Measurements from ENCODE around the gene PKD2L1.

PKD2L1 gene

DNA sequence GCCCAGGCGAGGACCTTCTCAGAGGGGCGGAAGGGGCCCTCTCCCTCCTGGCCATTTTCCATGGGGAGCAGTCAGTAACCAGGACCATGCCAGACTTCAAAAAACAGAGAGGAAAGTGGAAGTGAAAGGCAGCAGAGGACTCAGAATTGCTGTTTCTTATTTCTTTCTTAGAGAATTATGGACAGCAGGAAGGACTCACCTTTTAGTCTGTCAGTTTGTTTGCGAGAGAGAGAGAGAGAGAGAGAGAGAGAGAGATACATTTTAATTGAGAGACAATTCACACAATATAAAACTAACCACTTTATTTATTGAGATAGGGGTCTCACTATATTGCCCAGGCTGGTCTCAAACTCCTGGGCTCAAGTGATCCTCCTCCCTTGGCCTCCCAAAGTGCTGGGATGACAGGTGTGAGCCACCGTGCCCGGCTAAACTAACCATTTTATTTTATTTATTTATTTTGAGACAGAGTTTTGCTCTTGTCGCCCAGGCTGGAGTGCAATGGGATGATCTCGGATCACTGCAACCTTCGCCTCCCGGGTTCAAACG is 41.5 kb upstream of the PKD2L1 start:
- Histone ChIP-seq H2BK15ac (ENCODE audit: low read length) (no peak overlapping the region), H4K8ac (ENCODE audit: low read depth, low read length) (no peak overlapping the region), H3K14ac (ENCODE audit: low read length) (no peak overlapping the region), H3K27me3 (ENCODE audit: control insufficient read depth in 3 of 3, insufficient read depth in 3 of 3, low read depth in 1 of 3, low read length in 3 of 3) (no peaks in the 10 kb centered on the region), H3K18ac (ENCODE audit: low read length) (peak overlapping the region; percentile 85), H3K4me1 (ENCODE audit: control insufficient read depth in 2 of 2, insufficient read depth in 1 of 2, low read depth in 1 of 2, low read length in 2 of 2) (peaks cover 12 to 22% of the 10 kb centered on the region in 2 donors), H3K9me3 (replicated peaks in 1 of 2; ENCODE audit: control insufficient read depth in 2 of 2, insufficient read depth in 1 of 2, low read depth in 1 of 2, low read length in 2 of 2) (no peaks in the 10 kb centered on the region), H3K36me3 (replicated peaks in 1 of 2; ENCODE audit: control insufficient read depth in 2 of 2, insufficient read depth in 2 of 2, low read length in 2 of 2) (no peaks in the 10 kb centered on the region), H2AK5ac (ENCODE audit: low read depth, low read length) (no peak overlapping the region), H2AFZ (ENCODE audit: low read length) (peak overlapping the region; percentile 70), H3K4me3 (ENCODE audit: low read length in 2 of 2) (no peak overlapping the region), H3K4me2 (ENCODE audit: insufficient read depth, low read length, poor library complexity, severe bottlenecking) (peak overlapping the region; percentile 2), H3K79me1 (ENCODE audit: low read depth, low read length) (no peaks in the 10 kb centered on the region), H2BK12ac (ENCODE audit: low read length) (no peak overlapping the region), H4K91ac (ENCODE audit: low read depth, low read length, poor library complexity) (no peak overlapping the region), H3K4ac (ENCODE audit: low read length) (no peak overlapping the region), H2BK120ac (ENCODE audit: low read depth, low read length) (no peak overlapping the region), H2BK5ac (ENCODE audit: low read length) (no peak overlapping the region), H3K9ac (ENCODE audit: low read depth, low read length, poor library complexity) (no peak overlapping the region), H3K27ac (replicated peaks; ENCODE audit: low read length) (peak overlapping the region; percentile 82), H3K23ac (ENCODE audit: low read depth, low read length, poor library complexity) (no peak overlapping the region)
- no CpG with 5 or more reads among the region's 10 CpGs for WGBS, 2 donors (ENCODE audit: extremely low coverage in 2 of 2, insufficient read length in 2 of 2, insufficient replicate concordance in 1 of 2)
- DNase-seq (ENCODE audit: low spot score), result no peak

GRCh38 chr10:100370714-100371481 is 40.9 kb upstream of the PKD2L1 start:
- no CpG with 5 or more reads among the region's 12 CpGs for WGBS, 2 donors (ENCODE audit: extremely low coverage in 2 of 2, insufficient read length in 2 of 2, insufficient replicate concordance in 1 of 2)
- Histone ChIP-seq H3K4ac (ENCODE audit: low read length) (no peak overlapping the region), H3K9ac (ENCODE audit: low read depth, low read length, poor library complexity) (no peak overlapping the region), H3K4me1 (ENCODE audit: control insufficient read depth in 2 of 2, insufficient read depth in 1 of 2, low read depth in 1 of 2, low read length in 2 of 2) (peaks cover 12 to 22% of the 10 kb centered on the region in 2 donors), H3K14ac (ENCODE audit: low read length) (no peak overlapping the region), H2BK5ac (ENCODE audit: low read length) (no peak overlapping the region), H3K79me1 (ENCODE audit: low read depth, low read length) (no peaks in the 10 kb centered on the region), H2AK5ac (ENCODE audit: low read depth, low read length) (no peak overlapping the region), H3K27ac (replicated peaks; ENCODE audit: low read length) (peak overlapping the region; percentile 82), H3K36me3 (replicated peaks in 1 of 2; ENCODE audit: control insufficient read depth in 2 of 2, insufficient read depth in 2 of 2, low read length in 2 of 2) (no peaks in the 10 kb centered on the region), H3K18ac (ENCODE audit: low read length) (peak overlapping the region; percentile 85), H3K27me3 (ENCODE audit: control insufficient read depth in 3 of 3, insufficient read depth in 3 of 3, low read depth in 1 of 3, low read length in 3 of 3) (no peaks in the 10 kb centered on the region), H2BK12ac (ENCODE audit: low read length) (no peak overlapping the region), H4K91ac (ENCODE audit: low read depth, low read length, poor library complexity) (no peak overlapping the region), H3K4me2 (ENCODE audit: insufficient read depth, low read length, poor library complexity, severe bottlenecking) (no peak overlapping the region), H2BK120ac (ENCODE audit: low read depth, low read length) (no peak overlapping the region), H2AFZ (ENCODE audit: low read length) (peak overlapping the region; percentile 70), H3K9me3 (replicated peaks in 1 of 2; ENCODE audit: control insufficient read depth in 2 of 2, insufficient read depth in 1 of 2, low read depth in 1 of 2, low read length in 2 of 2) (no peaks in the 10 kb centered on the region), H2BK15ac (ENCODE audit: low read length) (no peak overlapping the region), H3K4me3 (ENCODE audit: low read length in 2 of 2) (no peak overlapping the region), H3K23ac (ENCODE audit: low read depth, low read length, poor library complexity) (no peak overlapping the region), H4K8ac (ENCODE audit: low read depth, low read length) (no peak overlapping the region)
- DNase-seq (ENCODE audit: low spot score), result peak; percentile 52

GRCh38 chr10:100368721-100369120 is 38.7 kb upstream of the PKD2L1 start:
- Histone ChIP-seq H3K9ac (ENCODE audit: low read depth, low read length, poor library complexity) (no peak overlapping the region), H3K4me3 (ENCODE audit: low read length in 2 of 2) (no peak overlapping the region), H3K23ac (ENCODE audit: low read depth, low read length, poor library complexity) (no peak overlapping the region), H3K9me3 (replicated peaks in 1 of 2; ENCODE audit: control insufficient read depth in 2 of 2, insufficient read depth in 1 of 2, low read depth in 1 of 2, low read length in 2 of 2) (no peaks in the 10 kb centered on the region), H2BK15ac (ENCODE audit: low read length) (no peak overlapping the region), H3K4me2 (ENCODE audit: insufficient read depth, low read length, poor library complexity, severe bottlenecking) (no peak overlapping the region), H3K4me1 (ENCODE audit: control insufficient read depth in 2 of 2, insufficient read depth in 1 of 2, low read depth in 1 of 2, low read length in 2 of 2) (peaks cover 12 to 22% of the 10 kb centered on the region in 2 donors), H3K4ac (ENCODE audit: low read length) (no peak overlapping the region), H4K8ac (ENCODE audit: low read depth, low read length) (no peak overlapping the region), H2BK120ac (ENCODE audit: low read depth, low read length) (no peak overlapping the region), H3K14ac (ENCODE audit: low read length) (no peak overlapping the region), H3K27me3 (ENCODE audit: control insufficient read depth in 3 of 3, insufficient read depth in 3 of 3, low read depth in 1 of 3, low read length in 3 of 3) (no peaks in the 10 kb centered on the region), H3K27ac (replicated peaks; ENCODE audit: low read length) (no peak overlapping the region), H4K91ac (ENCODE audit: low read depth, low read length, poor library complexity) (no peak overlapping the region), H3K36me3 (replicated peaks in 1 of 2; ENCODE audit: control insufficient read depth in 2 of 2, insufficient read depth in 2 of 2, low read length in 2 of 2) (peaks cover 3 to 14% of the 10 kb centered on the region in 2 donors), H3K79me1 (ENCODE audit: low read depth, low read length) (no peaks in the 10 kb centered on the region), H2BK5ac (ENCODE audit: low read length) (no peak overlapping the region), H2AK5ac (ENCODE audit: low read depth, low read length) (no peak overlapping the region), H2BK12ac (ENCODE audit: low read length) (no peak overlapping the region), H3K18ac (ENCODE audit: low read length) (no peak overlapping the region), H2AFZ (ENCODE audit: low read length) (no peak overlapping the region)
- no peak for DNase-seq (ENCODE audit: low spot score)

- WGBS, 2 donors (ENCODE audit: extremely low coverage in 2 of 2, insufficient read length in 2 of 2, insufficient replicate concordance in 1 of 2), result no CpG with 5 or more reads among the region's 7 CpGs
These were observed 34.8 kb upstream of the PKD2L1 start for GRCh38 chr10:100364735-100365391.

More at GRCh38 chr10:100364735-100365391, 34.8 kb upstream of the PKD2L1 start:
- Histone ChIP-seq H3K4me1 (ENCODE audit: control insufficient read depth in 2 of 2, insufficient read depth in 1 of 2, low read depth in 1 of 2, low read length in 2 of 2) (peaks cover 4 to 10% of the 10 kb centered on the region in 2 donors), H3K4me3 (ENCODE audit: low read length in 2 of 2) (no peak overlapping the region), H3K27ac (replicated peaks; ENCODE audit: low read length) (peak overlapping the region; percentile 14), H3K27me3 (ENCODE audit: control insufficient read depth in 3 of 3, insufficient read depth in 3 of 3, low read depth in 1 of 3, low read length in 3 of 3) (no peaks in the 10 kb centered on the region), H2BK5ac (ENCODE audit: low read length) (no peak overlapping the region), H3K14ac (ENCODE audit: low read length) (no peak overlapping the region), H3K23ac (ENCODE audit: low read depth, low read length, poor library complexity) (no peak overlapping the region), H3K79me1 (ENCODE audit: low read depth, low read length) (no peaks in the 10 kb centered on the region), H3K18ac (ENCODE audit: low read length) (no peak overlapping the region), H3K9me3 (replicated peaks in 1 of 2; ENCODE audit: control insufficient read depth in 2 of 2, insufficient read depth in 1 of 2, low read depth in 1 of 2, low read length in 2 of 2) (no peaks in the 10 kb centered on the region), H3K4ac (ENCODE audit: low read length) (no peak overlapping the region), H4K91ac (ENCODE audit: low read depth, low read length, poor library complexity) (no peak overlapping the region), H3K4me2 (ENCODE audit: insufficient read depth, low read length, poor library complexity, severe bottlenecking) (no peak overlapping the region), H4K8ac (ENCODE audit: low read depth, low read length) (no peak overlapping the region), H2BK12ac (ENCODE audit: low read length) (no peak overlapping the region), H3K36me3 (replicated peaks in 1 of 2; ENCODE audit: control insufficient read depth in 2 of 2, insufficient read depth in 2 of 2, low read length in 2 of 2) (peaks cover 27 to 53% of the 10 kb centered on the region in 2 donors), H2BK15ac (ENCODE audit: low read length) (no peak overlapping the region), H3K9ac (ENCODE audit: low read depth, low read length, poor library complexity) (no peak overlapping the region), H2BK120ac (ENCODE audit: low read depth, low read length) (no peak overlapping the region), H2AFZ (ENCODE audit: low read length) (no peak overlapping the region), H2AK5ac (ENCODE audit: low read depth, low read length) (no peak overlapping the region)
- DNase-seq (ENCODE audit: low spot score), result no peak

All from neuronal stem cell (in vitro differentiated cells).